T-helper 1 cell (primary cell): ENCODE results near the gene ILRUN.
"Not testable (repeated sequence)": the region's sequence is repeated elsewhere in the genome, so short reads cannot be mapped to it uniquely, and the experiment has no call there.

Experiments used
- DNase-seq, 5 donors: peaks; one replicate each; pipeline ENCODE4 v3.0.0-alpha.2; 2012 to 2020

The ILRUN gene

GRCh38 chr6:34696189-34696738, 303 bp downstream of the ILRUN start:
- peak in 1 of 5 donors; percentile 20 for DNase-seq

DNA sequence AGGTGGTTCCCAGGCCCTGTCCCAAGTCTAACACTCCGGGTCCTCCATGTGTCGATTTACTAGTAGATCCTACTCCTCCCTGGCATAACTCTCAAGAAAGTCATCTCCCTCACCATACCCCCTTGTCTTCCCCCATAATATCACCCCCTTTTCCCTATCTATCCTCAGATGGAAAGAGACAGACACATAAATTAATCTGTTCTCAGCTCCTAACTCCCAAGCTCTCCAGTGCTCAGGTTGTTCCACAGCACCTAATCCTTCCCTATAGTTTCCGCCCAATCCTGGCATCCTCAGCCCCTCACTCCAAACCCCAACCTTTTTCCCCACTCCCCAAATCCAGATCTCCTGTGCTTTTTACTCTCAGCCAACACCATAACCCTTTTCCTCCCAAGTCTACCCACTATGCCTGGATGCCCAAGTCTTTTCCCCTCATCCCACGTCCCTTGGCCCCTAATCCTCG, 808 bp downstream of the ILRUN start:
- DNase-seq: no peak

DNA sequence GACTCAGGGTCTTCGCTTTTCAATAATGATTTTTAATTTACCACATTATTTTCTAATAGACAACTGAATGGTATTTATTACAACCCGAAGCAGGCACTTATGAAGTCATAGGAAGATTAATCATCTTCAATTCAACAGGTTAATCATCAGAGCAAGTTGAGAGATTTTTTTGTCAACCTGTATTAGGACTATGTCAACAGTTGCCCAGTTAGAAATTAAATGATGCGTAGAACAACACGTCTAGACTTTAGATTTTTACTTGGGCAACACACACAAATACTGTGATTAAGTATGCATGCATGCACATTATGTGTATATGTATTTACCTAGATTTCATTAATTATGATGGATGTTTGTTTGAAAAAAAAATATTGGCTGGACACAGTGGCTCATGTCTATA, 4.3 kb downstream of the ILRUN start:
- DNase-seq: no peak

GRCh38 chr6:34689742-34690141, 6.8 kb downstream of the ILRUN start:
- DNase-seq: no peak

DNA sequence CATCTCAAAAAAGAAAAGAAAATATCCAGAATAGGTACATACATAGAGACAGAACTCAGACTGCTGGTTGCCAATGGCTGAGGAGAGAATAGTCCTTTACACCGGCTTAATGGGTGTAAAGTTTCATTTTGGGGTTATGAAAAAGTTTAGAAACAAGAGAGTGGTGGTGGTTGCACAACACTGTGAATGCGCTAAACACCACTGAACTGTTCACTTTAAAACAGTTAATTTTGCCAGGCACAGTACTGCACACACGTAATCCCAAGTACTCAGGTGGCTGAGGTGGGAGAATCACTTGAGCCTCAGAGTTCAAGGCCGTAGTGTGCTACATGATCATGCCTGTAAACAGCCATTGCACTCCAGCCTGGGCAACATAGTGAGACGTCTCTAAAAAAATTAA, 7.6 kb downstream of the ILRUN start:
- DNase-seq: no peak

GRCh38 chr6:34684919-34685318, 11.6 kb downstream of the ILRUN start:
- no peak for DNase-seq

DNA sequence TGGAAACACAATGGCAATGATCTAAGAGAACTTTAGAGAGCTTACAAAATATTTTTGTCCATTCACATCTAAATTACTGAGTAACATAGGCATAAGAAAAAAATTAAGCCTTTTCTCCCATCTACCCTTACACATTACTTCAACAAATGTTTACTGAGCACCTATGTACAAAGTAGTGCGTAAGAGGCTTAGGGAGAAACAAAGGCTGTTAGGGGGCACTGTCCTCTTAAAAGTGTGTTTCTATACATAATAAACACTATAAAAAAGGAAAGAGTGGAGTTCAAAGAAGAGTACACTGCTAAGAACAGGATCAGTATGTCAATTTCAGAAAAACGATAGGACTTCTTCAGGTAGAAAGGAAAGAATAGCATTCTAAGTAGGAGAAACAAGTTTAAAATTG, 12.2 kb downstream of the ILRUN start:
- DNase-seq: no peak

DNA sequence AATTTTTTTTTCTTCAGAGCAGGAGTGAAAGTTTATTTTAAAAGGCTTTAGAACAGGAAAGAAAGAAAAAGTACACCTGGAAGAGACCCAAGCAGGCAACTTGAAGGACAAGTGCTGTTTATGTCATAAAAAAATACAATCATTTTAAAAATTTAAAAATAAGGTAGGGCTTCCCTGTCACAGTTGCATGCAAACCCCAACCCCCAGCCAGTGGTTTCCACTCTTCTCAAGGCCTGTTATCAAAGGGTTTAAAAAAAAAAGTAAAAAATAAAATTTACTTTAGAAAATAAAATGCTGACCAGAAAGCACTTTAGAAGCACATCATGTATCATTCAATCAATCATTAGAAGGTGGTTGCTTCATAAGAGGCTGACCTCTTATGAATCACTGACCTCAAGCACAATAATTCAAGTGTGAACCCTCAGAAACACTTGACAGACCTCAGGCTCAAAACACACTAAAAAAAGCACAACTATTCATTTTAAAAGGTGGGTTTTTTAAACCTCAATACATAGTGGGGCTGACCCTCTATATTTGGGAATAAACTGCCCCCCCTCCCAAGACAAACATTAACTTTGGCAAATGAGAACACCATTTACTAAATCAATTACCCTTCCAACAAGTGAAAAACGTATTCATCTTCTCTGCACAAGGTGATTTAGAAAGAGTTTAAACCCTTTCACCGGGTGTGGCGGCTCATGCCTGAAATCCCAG, 15.6 kb downstream of the ILRUN start:
- no peak for DNase-seq

DNA sequence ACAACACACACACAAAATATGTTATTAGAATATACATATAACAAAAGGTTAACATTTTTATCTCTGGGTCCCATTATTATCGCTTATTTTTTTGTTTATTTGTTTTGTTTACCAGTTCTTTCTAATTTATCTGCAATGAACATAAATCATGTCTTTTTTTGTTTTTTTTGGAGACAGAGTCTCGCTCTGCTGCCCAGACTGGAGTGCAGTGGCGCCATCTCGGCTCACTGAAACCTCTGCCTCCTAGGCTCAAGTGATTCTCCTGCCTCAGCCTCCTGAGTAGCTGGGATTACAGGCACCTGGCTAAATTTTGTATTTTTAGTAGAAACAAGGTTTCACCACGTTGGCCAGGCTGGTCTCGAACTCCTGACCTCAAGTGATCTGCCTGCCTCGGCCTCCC, 16.3 kb downstream of the ILRUN start:
- DNase-seq: not testable (repeated sequence)

GRCh38 chr6:34679552-34680253, 16.9 kb downstream of the ILRUN start:
- no peak for DNase-seq

- DNase-seq: no peak
Observed at GRCh38 chr6:34676140-34676539, 20.4 kb downstream of the ILRUN start.

GRCh38 chr6:34674930-34675329, 21.6 kb downstream of the ILRUN start:
- not testable (repeated sequence) for DNase-seq

DNA sequence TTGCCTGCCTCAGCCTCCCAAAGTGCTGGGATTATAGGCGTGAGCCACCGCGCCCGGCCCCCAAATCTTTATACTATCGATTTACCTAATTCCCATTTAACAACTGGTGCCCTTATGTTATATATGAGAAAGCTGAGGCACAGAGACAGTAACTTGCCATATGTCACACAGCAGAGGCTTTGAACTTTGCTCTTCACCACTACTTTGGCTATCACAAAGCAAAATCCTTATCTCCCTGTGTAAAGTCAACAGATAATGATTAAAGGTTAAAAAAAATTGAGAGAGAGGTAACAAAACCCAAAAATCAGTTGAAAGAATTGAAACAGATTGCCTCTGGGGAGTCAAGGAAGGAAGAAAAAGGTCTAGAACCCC, 22.3 kb downstream of the ILRUN start:
- DNase-seq: no peak

DNA sequence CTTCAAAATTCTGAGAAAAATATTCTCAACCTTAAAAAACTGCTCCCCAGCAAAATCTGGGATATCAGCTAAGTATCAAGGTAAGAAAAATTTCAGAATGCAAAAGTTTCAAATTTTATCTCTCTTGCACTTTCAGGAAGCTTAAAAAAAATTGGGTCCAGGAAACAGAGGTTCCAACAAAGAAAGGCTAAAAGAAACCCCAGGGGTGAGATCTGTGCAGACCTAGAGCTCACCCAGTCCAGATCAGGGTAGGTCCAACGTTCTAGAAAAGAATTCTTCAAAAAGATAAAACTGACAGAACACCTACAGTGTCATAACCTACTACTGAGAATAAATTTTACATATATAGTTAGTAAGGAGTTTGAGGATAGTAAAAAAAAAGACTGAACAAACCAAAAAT, 23.5 kb downstream of the ILRUN start:
- DNase-seq: peak in 1 of 5 donors; percentile 23

DNA sequence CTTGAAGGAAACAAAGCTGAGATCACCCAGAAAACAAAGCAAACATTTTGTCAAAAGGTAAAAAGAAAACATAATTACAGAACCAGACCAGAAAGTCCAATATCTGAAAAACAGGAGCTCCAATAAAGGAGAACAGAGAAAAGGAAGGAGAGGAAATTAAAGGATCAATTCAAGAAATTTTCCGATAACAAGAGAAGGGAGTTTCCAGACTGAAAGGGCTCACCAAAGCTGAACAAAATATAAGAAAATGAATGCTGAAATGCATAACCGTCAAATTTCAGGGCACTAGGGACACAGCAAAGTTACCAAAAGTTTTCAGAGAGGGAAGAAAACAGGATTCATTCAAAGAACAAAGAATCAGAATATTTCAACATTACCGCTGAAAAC, 23.9 kb downstream of the ILRUN start:
- DNase-seq: no peak

DNA sequence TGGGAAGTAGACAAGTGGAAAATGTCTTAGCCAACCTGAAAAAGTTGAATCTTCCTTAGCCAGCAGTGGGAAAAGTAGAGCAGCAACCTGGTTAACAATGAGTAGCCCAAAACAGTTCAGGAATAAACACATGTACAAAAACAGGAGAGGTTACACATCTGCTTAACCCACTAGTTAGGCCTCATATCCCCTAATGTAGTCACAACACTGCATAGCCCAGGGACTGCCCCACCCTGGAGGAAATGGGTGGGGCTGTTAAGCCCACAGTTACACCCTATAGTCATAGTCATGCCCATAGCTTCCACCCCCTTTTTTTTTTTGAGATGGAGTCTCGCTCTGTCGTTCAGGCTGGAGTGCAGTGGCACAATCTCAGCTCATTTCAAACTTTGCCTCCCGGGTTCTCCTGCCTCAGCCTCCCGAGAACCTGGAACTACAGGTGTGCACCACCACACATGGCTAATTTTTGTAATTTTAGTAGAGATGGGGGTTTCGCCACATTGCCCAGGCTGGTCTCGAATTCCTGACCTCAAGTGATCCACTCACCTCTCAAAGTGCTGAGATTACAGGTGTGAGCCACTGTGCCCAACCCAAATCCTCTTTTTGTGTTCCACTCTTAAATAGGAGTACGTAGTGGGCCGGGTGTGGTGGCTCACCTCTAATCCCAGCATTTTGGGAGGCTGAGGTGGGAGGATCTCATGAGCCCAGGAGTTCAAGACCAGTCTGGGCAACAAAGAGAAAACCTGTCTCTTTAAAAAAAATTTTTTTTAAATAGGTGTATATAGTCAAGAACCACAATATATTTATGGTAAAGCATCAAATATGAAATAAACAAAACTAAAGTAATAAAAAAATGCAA, 24.5 kb downstream of the ILRUN start:
- DNase-seq: peak; percentile 52 to 94 (median 65)

GRCh38 chr6:34671367-34671766, 25.2 kb downstream of the ILRUN start:
- no peak for DNase-seq

DNA sequence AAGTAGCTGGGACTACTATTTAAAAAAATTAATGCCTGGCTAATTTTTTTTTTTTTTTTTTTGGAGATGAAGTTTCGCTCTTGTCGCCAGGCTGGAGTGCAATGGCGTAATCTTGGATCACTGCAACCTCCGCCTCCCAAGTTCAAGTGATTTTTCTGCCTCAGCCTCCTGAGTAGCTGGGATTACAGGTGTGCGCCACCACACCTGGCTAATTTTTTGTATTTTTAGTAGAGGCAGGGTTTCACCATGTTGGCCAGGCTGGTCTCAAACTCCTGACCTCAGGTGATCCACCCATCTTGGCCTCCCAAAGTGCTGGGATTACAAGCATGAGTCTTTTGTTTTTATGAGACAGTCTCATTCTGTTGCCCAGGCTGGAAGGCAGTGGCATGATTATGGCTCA, 27.8 kb downstream of the ILRUN start:
- DNase-seq: not testable (repeated sequence)

GRCh38 chr6:34667481-34668238, 28.9 kb downstream of the ILRUN start:
- DNase-seq: no peak

DNA sequence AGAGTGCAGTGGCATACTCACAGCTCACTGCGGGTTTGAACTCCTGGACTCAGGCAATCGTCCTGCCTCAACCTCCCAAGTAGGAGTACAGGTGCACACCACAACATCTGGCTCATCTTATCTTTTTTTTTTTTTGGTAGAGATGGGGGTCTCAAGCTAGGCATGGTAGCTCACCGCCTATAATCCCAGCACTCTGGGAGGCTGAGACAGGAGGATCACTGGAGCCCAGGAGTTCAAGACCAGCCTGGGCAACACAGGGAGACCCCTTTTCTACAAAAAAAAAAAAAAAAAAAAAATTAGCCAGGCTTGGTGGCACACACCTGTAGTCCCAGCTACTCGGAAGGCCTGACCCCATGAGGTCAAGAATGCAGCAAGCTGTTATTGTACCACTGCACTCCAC, 31.5 kb downstream of the ILRUN start:
- no peak for DNase-seq

GRCh38 chr6:34664256-34664971, 32.2 kb downstream of the ILRUN start:
- peak in 1 of 5 donors; percentile 56 for DNase-seq

DNA sequence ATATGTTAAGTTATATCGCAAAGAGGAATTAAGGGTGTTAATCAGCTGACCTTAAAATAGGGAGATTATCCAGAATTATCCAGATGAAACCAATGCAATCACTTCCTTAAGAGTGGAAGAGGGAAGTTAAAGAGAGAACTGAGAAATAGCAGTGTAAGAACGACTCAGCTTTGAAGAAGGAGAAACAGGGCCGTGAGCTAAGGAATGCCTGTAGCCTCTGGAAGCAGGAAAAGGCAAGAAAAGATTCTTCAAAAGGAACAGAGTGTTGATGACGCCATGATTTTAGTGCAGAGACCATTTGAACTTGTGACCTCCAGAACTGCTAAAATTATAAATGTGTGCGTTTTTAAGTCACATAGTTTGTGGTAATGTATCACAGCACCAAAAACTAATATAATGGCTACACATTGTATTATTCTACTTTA, 32.7 kb downstream of the ILRUN start:
- no peak for DNase-seq
